ENCODE measurements around the gene ADGRV1. TPM values are rescaled to one million over a fixed set of nuclear protein-coding genes. Genes with fewer than 3 reads are reported as not detected.
"Not testable (repeated sequence)": the region's sequence is repeated elsewhere in the genome, so short reads cannot be mapped to it uniquely, and the experiment has no call there.

The ADGRV1 gene
- polyA plus RNA-seq, 5 donors = 11.8 to 18.9 (median 15.5) TPM

DNA sequence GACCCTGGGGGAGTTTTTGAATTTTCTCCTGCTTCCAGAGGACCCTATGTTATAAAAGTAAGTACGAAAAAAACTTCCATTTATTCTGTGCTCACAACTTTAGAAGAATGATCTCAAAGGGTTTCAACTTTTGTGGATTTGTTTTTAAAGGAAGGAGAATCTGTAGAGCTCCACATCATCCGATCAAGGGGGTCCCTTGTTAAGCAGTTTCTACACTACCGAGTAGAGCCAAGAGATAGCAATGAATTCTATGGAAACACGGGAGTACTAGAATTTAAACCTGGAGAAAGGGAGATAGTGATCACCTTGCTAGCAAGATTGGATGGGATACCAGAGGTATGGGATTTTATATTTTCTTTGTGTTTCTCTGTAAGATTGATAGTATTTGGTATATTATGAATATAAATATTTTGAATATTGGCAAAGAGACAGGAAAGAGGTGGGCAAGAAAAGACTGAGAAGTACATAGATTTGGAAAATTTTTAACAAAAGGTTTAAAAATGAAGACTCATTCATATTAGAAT is 84.2 kb downstream of the ADGRV1 start:
- no peak for DNase-seq

DNA sequence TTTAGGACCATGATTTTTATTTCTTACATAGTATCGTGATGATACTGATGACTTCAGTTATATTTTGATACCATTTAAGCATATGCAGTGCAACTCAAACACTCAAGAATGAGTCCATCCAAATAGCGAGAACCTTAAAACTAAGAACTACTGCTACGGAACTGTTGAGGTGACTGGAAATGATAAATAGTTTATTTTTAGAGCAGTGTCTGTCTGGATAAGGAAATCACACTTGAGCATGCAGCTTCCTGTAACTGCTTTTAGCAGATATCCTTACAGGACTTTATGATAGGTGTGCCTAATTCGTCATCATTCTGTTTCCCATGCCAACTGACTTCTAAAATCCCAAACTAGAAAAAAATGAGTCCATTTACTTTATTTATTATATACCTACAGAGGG is 85.5 kb downstream of the ADGRV1 start:
- DNase-seq = no peak

DNA sequence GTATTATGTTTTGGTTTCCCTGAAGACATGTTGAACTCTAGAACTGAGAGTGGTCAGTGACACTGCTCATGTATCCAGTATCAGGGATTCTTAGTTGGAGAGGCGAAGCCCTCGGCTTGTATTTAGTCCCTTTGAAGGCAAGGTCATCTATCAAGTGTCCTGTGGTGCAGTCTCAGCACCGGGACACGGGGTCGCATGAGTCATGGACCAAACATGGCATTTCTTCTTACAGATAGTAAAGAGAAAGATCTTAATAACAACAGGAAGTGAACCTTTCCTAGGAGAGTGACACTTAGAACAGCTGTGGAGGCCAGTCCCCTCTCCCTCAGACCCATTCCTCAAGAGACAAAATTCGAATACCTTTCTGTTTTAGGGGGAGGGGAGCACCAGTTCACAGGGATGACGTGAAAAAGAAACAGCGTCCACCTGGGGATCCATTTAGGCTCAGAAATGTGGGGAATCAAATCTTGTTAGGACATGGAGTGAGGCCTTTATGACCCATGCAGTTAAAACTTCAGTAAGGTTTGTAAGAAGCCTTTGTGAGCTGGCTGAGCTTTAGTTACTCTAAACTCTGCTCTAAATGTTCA is 86.5 kb downstream of the ADGRV1 start:
- DNase-seq = no peak

DNA sequence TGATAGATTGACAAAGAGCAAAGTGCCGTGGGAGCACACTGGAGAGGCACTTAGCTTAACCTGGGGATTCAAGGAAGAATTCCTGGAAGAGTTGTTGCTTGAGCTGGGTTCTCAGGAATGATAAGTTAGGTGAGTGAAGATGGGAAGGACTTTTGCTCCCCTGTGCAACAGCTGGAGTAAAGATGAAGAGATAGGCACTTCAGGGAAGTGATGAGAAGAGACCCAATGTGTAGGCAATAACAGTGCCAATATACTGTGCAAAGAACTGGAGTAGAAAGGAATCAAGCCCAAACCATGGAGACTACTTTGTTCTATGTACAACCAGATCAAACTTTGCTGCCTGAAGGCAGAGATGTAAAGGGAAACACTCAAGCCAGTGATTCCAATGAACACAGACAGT is 92.2 kb downstream of the ADGRV1 start:
- DNase-seq = no peak

DNA sequence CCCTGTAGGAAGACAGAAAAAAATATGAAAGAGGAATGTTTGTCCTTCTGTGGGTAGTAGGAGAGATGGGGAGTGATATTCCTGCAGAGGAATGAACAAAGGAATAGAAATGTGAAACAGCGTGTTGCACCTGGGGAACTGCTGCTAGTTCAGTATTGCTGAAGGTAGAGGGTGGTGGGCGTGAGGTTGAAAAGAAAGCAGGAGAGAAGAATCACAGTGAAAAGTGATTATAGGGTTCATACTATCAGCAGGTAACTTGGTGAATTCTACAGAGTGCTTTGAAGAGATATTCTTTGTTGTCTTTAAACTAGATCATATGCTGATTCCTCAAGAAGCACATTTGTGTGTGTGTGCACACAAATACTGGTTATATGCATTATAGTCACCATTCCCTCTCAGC is 95.6 kb downstream of the ADGRV1 start:
- no peak for DNase-seq

DNA sequence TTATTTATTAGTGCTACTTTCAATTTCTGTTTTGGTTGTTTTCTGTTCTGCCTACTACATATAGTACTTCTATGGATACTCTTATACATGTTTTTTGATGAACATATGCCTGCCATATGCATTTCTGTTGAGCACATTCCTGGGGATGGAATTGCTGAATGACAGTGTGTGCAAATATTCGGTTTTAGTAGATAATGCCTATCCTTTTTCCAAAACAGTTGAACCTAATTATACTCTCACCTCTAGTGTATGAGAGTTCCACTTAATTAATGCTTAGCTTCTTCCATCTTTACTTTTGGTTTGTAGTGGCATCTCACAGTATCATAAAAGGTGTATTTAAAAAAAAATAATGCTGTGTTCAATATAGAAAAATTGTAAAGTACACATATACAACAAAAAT is 96.8 kb downstream of the ADGRV1 start:
- no peak for DNase-seq

DNA sequence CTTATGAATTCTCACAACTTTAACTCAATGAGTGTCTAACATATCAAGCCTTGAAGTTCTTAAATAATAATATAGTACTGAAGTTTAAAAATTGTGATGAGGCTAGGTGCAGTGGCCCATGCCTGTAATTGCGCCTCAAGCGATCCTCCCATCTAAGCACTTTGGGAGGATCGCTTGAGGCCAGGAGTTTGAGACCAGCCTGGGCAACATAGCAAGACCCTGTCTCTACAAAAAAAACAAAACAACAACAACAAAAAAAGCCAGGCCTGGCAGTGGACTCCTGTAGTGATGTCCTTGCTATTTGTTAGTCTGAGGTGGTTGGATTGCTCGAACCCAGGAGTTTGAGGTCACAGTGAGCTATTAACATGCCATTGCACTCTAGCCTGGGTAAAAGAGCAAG is 98.4 kb downstream of the ADGRV1 start:
- DNase-seq = no peak

DNA sequence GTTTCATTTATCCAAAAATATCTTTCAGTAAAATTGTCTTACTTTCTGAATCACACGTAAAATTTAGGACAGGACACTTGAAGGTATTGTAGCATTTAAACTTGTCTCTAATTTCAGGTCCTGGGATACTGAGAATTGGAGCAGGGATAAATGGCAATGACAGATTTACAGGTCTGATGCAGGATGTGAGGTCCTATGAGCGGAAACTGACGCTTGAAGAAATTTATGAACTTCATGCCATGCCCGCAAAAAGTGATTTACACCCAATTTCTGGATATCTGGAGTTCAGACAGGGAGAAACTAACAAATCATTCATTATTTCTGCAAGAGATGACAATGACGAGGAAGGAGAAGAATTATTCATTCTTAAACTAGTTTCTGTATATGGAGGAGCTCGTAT is 99.2 kb downstream of the ADGRV1 start:
- no peak for DNase-seq

DNA sequence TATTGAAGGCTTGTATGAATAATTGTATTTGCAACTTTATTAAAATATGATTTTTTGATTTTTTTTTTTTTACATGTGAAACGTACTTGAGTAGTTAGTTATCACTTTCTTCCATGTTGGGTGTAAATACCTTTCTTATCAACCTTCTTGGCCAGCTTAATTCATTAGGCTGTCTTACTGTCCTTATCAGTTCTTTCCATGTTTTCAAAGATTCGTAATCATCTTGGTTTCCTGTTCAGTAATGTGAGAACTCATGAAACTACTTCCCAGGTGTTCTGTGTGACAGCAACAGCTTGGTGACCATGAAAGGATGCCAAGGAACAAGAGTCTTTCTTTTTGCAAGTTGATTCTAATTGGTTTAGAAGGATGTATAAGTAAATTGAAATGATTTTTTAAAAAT is 100.0 kb downstream of the ADGRV1 start:
- no peak for DNase-seq

DNA sequence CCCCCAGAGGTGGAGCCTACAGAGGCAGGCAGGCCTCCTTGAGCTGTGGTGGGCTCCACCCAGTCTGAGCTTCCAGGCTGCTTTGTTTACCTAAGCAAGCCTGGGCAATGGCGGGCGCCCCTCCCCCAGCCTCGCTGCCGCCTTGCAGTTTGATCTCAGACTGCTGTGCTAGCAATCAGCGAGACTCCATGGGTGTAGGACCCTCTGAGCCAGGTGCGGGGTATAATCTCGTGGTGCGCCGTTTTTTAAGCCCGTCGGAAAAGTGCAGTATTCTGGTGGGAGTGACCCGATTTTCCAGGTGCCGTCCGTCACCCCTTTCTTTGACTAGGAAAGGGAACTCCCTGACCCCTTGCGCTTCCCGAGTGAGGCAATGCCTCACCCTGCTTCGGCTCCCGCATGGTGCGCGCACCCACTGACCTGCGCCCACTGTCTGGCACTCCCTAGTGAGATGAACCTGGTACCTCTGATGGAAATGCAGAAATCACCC is 109.5 kb downstream of the ADGRV1 start:
- DNase-seq = not testable (repeated sequence)

DNA sequence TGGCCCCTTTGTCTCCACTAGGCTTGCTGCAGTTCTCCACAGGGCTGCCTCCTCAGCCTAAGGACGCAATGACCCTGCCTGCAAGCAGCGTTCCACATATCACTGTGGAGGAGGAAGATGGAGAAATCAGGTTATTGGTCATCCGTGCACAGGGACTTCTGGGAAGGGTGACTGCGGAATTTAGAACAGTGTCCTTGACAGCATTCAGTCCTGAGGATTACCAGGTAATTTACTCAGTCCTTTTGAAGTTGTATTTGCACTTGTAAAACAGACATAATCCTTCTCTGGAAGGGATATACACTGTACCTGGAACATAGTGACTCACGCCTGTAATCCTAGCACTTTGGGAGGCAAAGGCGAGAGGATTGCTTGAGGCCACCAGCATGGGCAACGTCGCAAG is 116.6 kb downstream of the ADGRV1 start:
- no peak for DNase-seq

DNA sequence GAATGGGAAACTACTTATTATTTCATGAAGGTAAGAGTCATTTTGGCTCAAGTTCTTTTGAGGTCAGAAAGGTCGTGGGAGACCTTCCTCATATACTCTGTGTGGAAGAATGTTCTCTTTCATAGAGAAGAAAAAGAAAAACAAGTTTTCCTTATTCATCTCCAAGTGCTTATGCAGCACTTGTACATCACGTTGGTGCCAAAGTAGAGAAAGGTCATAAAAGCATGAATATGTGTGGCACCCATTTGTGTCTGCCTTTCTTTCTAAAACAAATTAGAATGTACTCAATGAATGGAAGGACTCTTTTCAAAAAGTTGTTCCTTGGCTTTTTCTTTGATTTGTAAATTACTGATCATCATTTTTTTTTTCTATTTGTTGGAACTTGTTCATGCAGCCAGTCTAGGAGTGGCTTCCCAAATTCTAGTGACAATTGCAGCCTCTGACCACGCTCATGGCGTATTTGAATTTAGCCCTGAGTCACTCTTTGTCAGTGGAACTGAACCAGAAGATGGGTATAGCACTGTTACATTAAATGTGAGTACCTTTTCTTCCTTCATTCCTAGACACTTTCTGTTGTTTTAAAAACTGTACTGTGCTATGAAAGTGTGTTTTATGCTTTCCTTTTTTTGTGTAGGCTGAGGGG is 122.4 kb downstream of the ADGRV1 start:
- DNase-seq = no peak

DNA sequence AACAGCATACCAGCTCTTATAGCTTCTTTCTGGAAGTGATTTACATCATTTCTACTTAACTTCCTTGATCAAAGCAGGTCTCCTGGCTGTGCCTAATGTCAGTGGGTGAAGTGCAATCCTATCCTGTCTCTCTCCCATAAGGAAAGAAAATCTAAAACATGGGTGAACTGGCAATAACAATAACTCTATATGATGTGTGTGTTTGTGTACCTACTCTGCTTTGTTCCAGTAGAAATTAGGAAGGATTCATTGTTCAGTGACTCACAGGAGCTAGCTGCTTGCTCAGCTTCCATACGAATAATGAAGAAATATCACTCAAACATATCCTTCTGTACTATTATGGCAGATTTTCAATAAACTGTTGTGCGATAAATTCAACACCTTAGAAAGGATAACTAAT is 123.7 kb downstream of the ADGRV1 start:
- DNase-seq = no peak

DNA sequence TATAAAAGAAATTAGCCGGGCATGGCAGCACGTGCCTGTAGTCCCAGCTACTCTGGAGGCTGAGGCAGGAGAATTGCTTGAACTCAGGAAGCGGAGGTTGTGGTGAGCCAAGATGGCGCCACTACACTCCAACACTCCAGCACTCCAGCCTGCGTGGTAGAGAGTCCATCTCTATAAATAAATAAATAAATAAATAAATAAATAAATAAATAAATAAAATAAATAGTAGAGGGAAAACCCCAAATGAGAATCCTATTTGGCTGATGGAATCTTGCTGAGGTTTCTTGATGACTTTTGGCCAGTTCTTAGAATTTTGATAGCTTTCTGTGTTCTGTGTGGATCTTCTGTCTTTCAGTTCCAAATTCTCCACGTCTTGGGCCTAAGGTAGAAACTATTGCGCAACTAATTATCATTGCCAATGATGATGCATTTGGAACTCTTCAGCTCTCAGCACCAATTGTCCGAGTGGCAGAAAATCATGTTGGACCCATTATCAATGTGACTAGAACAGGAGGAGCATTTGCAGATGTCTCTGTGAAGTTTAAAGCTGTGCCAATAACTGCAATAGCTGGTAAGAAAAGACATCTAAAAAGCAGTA is 126.9 kb downstream of the ADGRV1 start:
- DNase-seq = no peak

DNA sequence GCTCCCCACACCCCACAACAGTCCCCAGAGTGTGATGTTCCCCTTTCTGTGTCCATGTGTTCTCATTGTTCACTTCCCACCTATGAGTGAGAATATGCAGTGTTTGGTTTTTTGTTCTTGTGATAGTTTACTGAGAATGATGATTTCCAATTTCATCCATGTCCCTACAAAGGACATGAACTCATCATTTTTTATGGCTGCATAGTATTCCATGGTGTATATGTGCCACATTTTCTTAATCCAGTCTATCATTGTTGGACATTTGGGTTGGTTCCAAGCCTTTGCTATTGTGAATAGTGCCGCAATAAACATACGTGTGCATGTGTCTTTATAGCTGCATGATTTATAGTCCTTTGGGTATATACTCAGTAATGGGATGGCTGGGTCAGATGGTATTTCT is 127.8 kb downstream of the ADGRV1 start:
- DNase-seq = not testable (repeated sequence)

DNA sequence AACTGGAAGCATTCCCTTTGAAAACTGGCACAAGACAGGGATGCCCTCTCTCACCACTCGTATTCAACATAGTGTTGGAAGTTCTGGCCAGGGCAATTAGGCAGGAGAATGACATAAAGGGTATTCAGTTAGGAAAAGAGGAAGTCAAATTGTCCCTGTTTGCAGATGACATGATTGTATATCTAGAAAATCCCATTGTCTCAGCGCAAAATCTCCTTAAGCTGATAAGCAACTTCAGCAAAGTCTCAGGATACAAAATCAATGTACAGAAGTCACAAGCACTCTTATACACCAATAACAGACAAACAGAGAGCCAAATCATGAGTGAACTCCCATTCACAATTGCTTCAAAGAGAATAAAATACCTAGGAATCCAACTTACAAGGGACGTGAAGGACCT is 128.9 kb downstream of the ADGRV1 start:
- not testable (repeated sequence) for DNase-seq

DNA sequence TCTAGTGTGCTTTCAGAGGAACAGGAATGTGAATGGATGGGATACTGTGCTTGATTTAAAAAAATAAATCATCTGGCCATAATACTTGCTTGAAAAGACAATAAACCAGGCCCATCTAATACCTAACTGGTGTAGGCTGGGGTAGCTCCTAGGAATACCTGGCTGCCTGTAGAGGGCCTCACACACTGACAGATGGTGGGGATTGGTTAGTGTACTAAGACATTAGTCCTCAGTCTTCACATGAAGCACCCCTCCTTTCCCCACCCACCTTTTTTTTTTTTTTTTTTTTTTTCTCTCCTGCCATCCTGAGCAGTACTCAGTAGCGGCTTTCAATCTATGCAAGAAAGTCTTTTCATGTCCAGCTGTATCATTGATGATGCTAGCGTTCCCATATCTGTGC is 130.5 kb downstream of the ADGRV1 start:
- DNase-seq = no peak

DNA sequence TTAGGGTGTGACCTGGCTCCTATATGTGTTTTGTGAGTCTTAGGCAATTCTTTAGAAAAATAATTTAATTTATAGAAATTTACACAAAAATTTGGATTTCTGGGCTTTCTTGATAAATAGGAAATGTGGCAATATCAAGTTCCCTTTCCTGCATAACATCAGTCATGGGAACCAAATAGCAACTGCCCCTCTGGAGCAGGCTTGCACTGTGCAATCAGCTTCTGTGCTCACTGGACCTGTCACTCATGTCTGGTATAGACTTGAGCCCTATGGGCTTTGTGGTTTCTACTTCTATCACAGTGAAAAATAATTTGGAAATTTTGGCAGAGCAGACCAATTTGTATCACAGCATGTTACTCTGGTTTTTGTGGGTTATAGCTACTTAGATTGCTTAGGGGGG is 131.7 kb downstream of the ADGRV1 start:
- DNase-seq = no peak

DNA sequence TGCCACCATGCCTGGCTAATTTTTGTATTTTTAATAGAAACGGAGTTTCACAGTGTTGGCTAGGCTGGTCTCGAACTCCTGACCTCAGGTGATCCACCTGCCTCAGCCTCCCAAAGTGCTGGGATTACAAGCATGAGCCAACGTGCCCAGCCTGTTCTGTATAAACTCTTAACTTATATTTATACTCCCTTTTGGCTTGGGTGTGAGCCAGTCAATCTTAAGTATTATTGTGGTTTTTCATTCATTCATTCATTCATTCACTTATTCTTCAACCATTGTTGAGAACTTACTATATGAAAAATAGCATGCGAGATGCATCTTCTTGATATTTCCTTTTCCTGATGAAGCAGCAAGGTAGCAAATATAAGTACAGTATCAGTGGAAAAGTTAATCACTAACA is 132.9 kb downstream of the ADGRV1 start:
- no peak for DNase-seq

DNA sequence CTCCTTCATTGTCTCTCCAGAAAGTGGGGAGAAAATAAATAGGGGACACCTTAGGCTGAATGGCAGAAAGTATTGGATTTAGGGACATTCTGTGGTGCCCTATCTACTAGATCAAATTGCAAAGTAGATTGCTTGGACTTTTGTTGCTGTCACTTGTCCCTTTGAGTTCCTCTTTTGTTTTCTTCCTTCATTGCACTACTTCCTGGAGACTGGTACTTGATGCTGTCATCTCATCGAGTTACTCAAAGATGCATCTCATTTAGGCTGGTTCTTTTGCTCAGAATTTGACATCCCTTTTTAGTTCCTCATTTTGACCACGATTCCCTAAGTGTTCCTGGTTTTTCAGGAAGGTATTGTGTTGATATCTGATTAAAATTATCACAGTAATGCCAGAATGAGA is 137.6 kb downstream of the ADGRV1 start:
- no peak for DNase-seq

DNA sequence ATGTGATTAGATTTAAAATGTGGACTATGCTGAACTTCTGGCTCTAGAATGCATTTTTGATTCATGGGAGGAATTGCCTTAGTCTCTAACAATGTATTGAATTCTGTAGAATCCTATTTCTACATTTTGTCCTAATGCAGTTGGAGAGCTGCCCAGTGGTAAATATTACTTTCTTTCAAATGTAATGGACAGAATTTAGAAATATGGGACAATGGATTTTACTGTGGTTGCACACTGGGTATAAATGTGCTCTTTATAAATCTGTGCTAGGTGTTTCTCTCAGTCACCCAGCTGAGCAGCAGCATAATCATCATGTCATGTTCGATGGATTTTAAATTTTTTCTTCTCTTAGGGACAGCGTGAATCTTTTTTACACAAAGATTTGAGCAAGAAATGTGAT is 141.7 kb downstream of the ADGRV1 start:
- DNase-seq = no peak

DNA sequence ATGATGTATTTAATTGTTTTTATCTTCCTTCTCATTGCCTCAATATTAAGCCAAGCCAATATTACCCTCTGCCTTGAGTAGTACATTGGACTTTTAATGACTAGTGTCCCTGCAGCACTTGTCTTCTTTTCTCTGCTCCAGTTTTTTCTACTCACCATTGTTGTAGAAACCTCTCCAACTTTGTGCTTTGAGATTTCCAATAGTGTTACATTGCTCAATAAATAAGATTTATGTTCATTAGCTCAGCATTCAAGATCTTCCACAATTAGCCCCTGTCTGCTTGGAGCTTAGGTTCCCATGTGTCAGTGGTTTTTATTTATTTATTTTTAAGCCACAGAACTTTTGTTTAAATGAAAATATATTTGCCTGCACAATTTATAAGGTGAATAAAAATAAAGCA is 145.3 kb downstream of the ADGRV1 start:
- DNase-seq = no peak

DNA sequence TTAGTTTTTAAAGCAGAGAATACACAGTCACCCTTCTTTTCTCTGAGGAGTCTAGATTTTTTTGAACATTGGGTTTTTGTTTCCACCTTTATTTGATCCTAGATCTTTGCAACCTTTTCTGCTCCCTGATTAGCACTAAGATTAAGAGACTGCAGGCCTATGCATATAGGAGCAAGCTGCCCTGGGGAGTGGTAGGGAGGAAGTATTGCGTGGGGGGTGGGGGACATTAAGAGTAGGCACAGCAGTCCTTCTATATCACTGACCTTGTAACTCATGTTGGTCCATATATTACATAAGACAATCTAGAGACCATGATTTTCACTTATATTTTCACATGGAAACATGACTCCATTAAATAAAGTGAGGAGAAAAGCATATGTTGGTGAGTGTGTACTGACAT is 149.1 kb downstream of the ADGRV1 start:
- no peak for DNase-seq
